ENCODE data around the gene AEBP1. TPM values are rescaled to one million over a fixed set of nuclear protein-coding genes. Genes with fewer than 3 reads are reported as not detected.

The AEBP1 gene
- total and polyA plus RNA-seq, 4 donors = 293 to 2,243 (median 977) TPM

GRCh38 chr7:44143646-44144250, 39.6 kb downstream of the AEBP1 start:
- intact Hi-C loops (cut with DNase I) = no loop called here
- 79 to 84% methylated on average over 6 of the region's 6 CpGs for WGBS, 2 donors

GRCh38 chr7:44144426-44144967, 40.4 kb downstream of the AEBP1 start:
- Histone ChIP-seq H3K27me3 (ENCODE audit: control insufficient read depth in 1 of 2, insufficient read depth in 2 of 2, low read length in 1 of 2) (no peaks in the 10 kb centered on the region), H3K27ac (ENCODE audit: low read depth in 1 of 2, low read length in 2 of 2) (no peak overlapping the region), H3K4me1 (ENCODE audit: control insufficient read depth in 1 of 2, insufficient read depth in 2 of 2, low read length in 2 of 2) (no peaks in the 10 kb centered on the region), H3K4me3 (ENCODE audit: low read length in 2 of 2) (no peak overlapping the region), H3K9me3 (ENCODE audit: control insufficient read depth, low read length) (no peaks in the 10 kb centered on the region), H3K36me3 (ENCODE audit: control insufficient read depth in 1 of 2, insufficient read depth in 2 of 2, low read length in 1 of 2) (no peaks in the 10 kb centered on the region)
- DNase-seq = peak in 1 of 2 donors; percentile 53
- intact Hi-C loops (cut with DNase I) = no loop called here
- ATAC-seq (ENCODE audit: low FRiP score) = no peak
- WGBS, 2 donors = 95 to 97% methylated on average over 6 of the region's 6 CpGs

More at GRCh38 chr7:44143646-44144250, 39.6 kb downstream of the AEBP1 start:
- peak in 1 of 2 donors; percentile 64 for DNase-seq
- Histone ChIP-seq H3K4me3 (ENCODE audit: low read length in 2 of 2) (no peak overlapping the region), H3K36me3 (ENCODE audit: control insufficient read depth in 1 of 2, insufficient read depth in 2 of 2, low read length in 1 of 2) (no peaks in the 10 kb centered on the region), H3K9me3 (ENCODE audit: control insufficient read depth, low read length) (no peaks in the 10 kb centered on the region), H3K27me3 (ENCODE audit: control insufficient read depth in 1 of 2, insufficient read depth in 2 of 2, low read length in 1 of 2) (no peaks in the 10 kb centered on the region), H3K4me1 (ENCODE audit: control insufficient read depth in 1 of 2, insufficient read depth in 2 of 2, low read length in 2 of 2) (no peaks in the 10 kb centered on the region), H3K27ac (ENCODE audit: low read depth in 1 of 2, low read length in 2 of 2) (no peak overlapping the region)
- ATAC-seq (ENCODE audit: low FRiP score) = no peak

- 69 to 71% methylated on average over 24 to 31 of the region's 31 CpGs for WGBS, 2 donors
- Histone ChIP-seq H3K4me3 (ENCODE audit: low read length in 2 of 2) (no peak overlapping the region), H3K36me3 (ENCODE audit: control insufficient read depth in 1 of 2, insufficient read depth in 2 of 2, low read length in 1 of 2) (no peaks in the 10 kb centered on the region), H3K27ac (ENCODE audit: low read depth in 1 of 2, low read length in 2 of 2) (no peak overlapping the region), H3K9me3 (ENCODE audit: control insufficient read depth, low read length) (no peaks in the 10 kb centered on the region), H3K4me1 (ENCODE audit: control insufficient read depth in 1 of 2, insufficient read depth in 2 of 2, low read length in 2 of 2) (no peaks in the 10 kb centered on the region), H3K27me3 (ENCODE audit: control insufficient read depth in 1 of 2, insufficient read depth in 2 of 2, low read length in 1 of 2) (no peaks in the 10 kb centered on the region)
- DNase-seq (peak in 1 of 2 donors; percentile 76), ATAC-seq (ENCODE audit: low FRiP score) (no peak)
- intact Hi-C loops (cut with DNase I) = no loop called here
These were observed 40.9 kb downstream of the AEBP1 start for GRCh38 chr7:44144968-44145478.

GRCh38 chr7:44145479-44145968, 41.4 kb downstream of the AEBP1 start:
- peak; percentile 57 for ATAC-seq (ENCODE audit: low FRiP score)
- 5 to 8% methylated on average over 52 to 53 of the region's 53 CpGs for WGBS, 2 donors
- peak in 1 of 2 donors; percentile 79 for DNase-seq
- Histone ChIP-seq H3K4me1 (ENCODE audit: control insufficient read depth in 1 of 2, insufficient read depth in 2 of 2, low read length in 2 of 2) (no peaks in the 10 kb centered on the region), H3K4me3 (ENCODE audit: low read length in 2 of 2) (peak overlapping the region; percentile 13 to 24), H3K36me3 (ENCODE audit: control insufficient read depth in 1 of 2, insufficient read depth in 2 of 2, low read length in 1 of 2) (no peaks in the 10 kb centered on the region), H3K27me3 (ENCODE audit: control insufficient read depth in 1 of 2, insufficient read depth in 2 of 2, low read length in 1 of 2) (no peaks in the 10 kb centered on the region), H3K9me3 (ENCODE audit: control insufficient read depth, low read length) (no peaks in the 10 kb centered on the region), H3K27ac (ENCODE audit: low read depth in 1 of 2, low read length in 2 of 2) (no peak overlapping the region)
- intact Hi-C loops (cut with DNase I) = no loop called here

GRCh38 chr7:44145969-44146911, 42.1 kb downstream of the AEBP1 start:
- WGBS, 2 donors = 17 to 22% methylated on average over 42 to 65 of the region's 65 CpGs
- Histone ChIP-seq H3K36me3 (ENCODE audit: control insufficient read depth in 1 of 2, insufficient read depth in 2 of 2, low read length in 1 of 2) (no peaks in the 10 kb centered on the region), H3K4me3 (ENCODE audit: low read length in 2 of 2) (peak overlapping the region; percentile 13 to 24), H3K27ac (ENCODE audit: low read depth in 1 of 2, low read length in 2 of 2) (no peak overlapping the region), H3K27me3 (ENCODE audit: control insufficient read depth in 1 of 2, insufficient read depth in 2 of 2, low read length in 1 of 2) (no peaks in the 10 kb centered on the region), H3K4me1 (ENCODE audit: control insufficient read depth in 1 of 2, insufficient read depth in 2 of 2, low read length in 2 of 2) (no peaks in the 10 kb centered on the region), H3K9me3 (ENCODE audit: control insufficient read depth, low read length) (no peaks in the 10 kb centered on the region)
- intact Hi-C loops (cut with DNase I) = loop anchor here in 1 of 2 donors (2.0 kb wide), 1 partner anchor 21 kb away; no protein-coding TSS in a partner anchor
- ATAC-seq (ENCODE audit: low FRiP score) (peak; percentile 89), DNase-seq (peak; percentile 90 to 96)

- Histone ChIP-seq H3K9me3 (ENCODE audit: control insufficient read depth, low read length) (no peaks in the 10 kb centered on the region), H3K27ac (ENCODE audit: low read depth in 1 of 2, low read length in 2 of 2) (no peak overlapping the region), H3K4me1 (ENCODE audit: control insufficient read depth in 1 of 2, insufficient read depth in 2 of 2, low read length in 2 of 2) (no peaks in the 10 kb centered on the region), H3K4me3 (ENCODE audit: low read length in 2 of 2) (no peak overlapping the region), H3K36me3 (ENCODE audit: control insufficient read depth in 1 of 2, insufficient read depth in 2 of 2, low read length in 1 of 2) (no peaks in the 10 kb centered on the region), H3K27me3 (ENCODE audit: control insufficient read depth in 1 of 2, insufficient read depth in 2 of 2, low read length in 1 of 2) (no peaks in the 10 kb centered on the region)
- no peak for ATAC-seq (ENCODE audit: low FRiP score)
- DNase-seq = peak in 1 of 2 donors; percentile 67
- 84 to 87% methylated on average over 33 of the region's 33 CpGs for WGBS, 2 donors
- intact Hi-C loops (cut with DNase I) = loop anchor here in 1 of 2 donors (2.0 kb wide), 1 partner anchor 23 kb away; no protein-coding TSS in a partner anchor
These were observed 43.2 kb downstream of the AEBP1 start for GRCh38 chr7:44147026-44147991.

- H3K36me3 ChIP-seq (ENCODE audit: control insufficient read depth in 1 of 2, insufficient read depth in 2 of 2, low read length in 1 of 2) = no peaks in the 10 kb centered on the region
- WGBS, 2 donors = 73 to 78% methylated on average over 2 of the region's 2 CpGs
- no peaks in the 10 kb centered on the region for H3K9me3 ChIP-seq (ENCODE audit: control insufficient read depth, low read length)
- no peak overlapping the region for H3K4me3 ChIP-seq (ENCODE audit: low read length in 2 of 2)
- intact Hi-C loops (cut with DNase I) = no loop called here
- H3K27ac ChIP-seq (ENCODE audit: low read depth in 1 of 2, low read length in 2 of 2) = no peak overlapping the region
- no peak for ATAC-seq (ENCODE audit: low FRiP score)
- H3K4me1 ChIP-seq (ENCODE audit: control insufficient read depth in 1 of 2, insufficient read depth in 2 of 2, low read length in 2 of 2) = no peaks in the 10 kb centered on the region
- DNase-seq = peak in 1 of 2 donors; percentile 27
- H3K27me3 ChIP-seq (ENCODE audit: control insufficient read depth in 1 of 2, insufficient read depth in 2 of 2, low read length in 1 of 2) = no peaks in the 10 kb centered on the region
These were observed 44.0 kb downstream of the AEBP1 start for GRCh38 chr7:44148166-44148565.

All from aorta (tissue), 5 donors.